Muscle layer of colon (tissue), 2 donors: ENCODE data around the gene ASPA.

Experiments used
- H3K27ac ChIP-seq: one replicate; pipeline ENCODE4 v1.7.0; 2013; ENCODE audit warnings: low read depth, mild to moderate bottlenecking, low read length, moderate library complexity
- H3K27me3 ChIP-seq, 2 donors: one replicate each; pipeline ENCODE4 v1.7.0; 2013; ENCODE audit warnings: low read length in 2 of 2, mild to moderate bottlenecking in 2 of 2; ENCODE audit not compliant: insufficient read depth in 2 of 2, control insufficient read depth in 1 of 2
- H3K36me3 ChIP-seq: one replicate; pipeline ENCODE4 v1.7.0; 2013; ENCODE audit warnings: mild to moderate bottlenecking, low read length; ENCODE audit not compliant: insufficient read depth
- H3K4me1 ChIP-seq: one replicate; pipeline ENCODE4 v1.7.0; 2013; ENCODE audit warnings: mild to moderate bottlenecking, low read length; ENCODE audit not compliant: insufficient read depth
- H3K4me3 ChIP-seq, 2 donors: one replicate each; pipeline ENCODE4 v1.7.0; 2013; ENCODE audit warnings: low read length in 2 of 2, low read depth in 1 of 2, mild to moderate bottlenecking in 1 of 2, moderate library complexity in 1 of 2
- H3K9ac ChIP-seq: one replicate; pipeline ENCODE4 v1.7.0; 2013; ENCODE audit warnings: low read length
- H3K9me3 ChIP-seq: one replicate; pipeline ENCODE4 v1.7.0; 2013; ENCODE audit warnings: mild to moderate bottlenecking, low read length
- donor health status: abdominal sarcoma.
- donor health status: Adenocarcinoma of cecum.

Gene ASPA

DNA sequence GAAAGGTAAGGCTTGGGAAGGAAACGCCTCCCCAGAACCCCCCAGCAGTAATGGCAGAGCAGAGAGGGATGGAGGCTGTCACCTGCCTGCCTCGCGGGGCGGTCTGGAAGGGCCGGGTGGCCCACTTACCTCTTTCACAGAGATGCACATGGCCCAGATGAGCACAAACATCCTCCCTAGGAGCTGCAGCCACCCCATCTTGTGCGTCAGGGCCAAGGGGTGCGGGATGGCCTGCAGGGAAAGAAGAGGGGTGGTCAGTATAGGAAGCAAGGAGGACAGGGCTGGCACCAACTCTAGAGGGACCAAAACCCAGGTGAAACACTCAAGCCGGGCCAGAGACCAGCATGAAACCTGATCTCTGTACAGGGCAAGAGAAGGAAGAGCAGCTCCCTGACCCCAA, 52.1 kb downstream of the ASPA start:
- Histone ChIP-seq H3K27ac (no peak overlapping the region), H3K4me3 (no peak overlapping the region), H3K9me3 (no peaks in the 10 kb centered on the region), H3K4me1 (no peaks in the 10 kb centered on the region), H3K9ac (no peak overlapping the region), H3K27me3 (no peaks in the 10 kb centered on the region), H3K36me3 (no peaks in the 10 kb centered on the region)

DNA sequence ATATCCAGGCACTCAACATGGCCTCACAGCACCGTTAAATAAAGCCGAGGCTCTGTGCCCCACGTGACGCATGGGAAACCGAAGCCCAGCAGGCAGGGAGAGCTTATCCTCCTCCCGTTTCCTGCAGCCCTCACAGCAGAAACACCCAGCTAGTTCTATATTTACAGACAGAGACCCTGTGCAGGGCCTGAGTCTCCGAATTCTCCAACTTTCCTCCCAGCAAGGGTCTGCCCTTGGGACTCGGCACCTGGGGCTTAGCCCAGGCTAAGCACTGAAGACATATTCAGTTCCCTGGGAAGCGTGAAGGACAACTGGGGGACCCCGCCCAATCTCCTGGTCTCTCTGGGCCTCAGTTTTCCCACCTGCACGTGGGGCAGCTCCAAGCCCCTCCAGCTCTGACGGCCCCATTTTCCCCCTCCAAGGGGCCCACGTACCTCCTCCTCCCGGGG, 52.6 kb downstream of the ASPA start:
- no peak overlapping the region for H3K27ac ChIP-seq
- no peak overlapping the region for H3K9ac ChIP-seq
- no peaks in the 10 kb centered on the region for H3K4me1 ChIP-seq
- H3K4me3 ChIP-seq = no peak overlapping the region
- no peaks in the 10 kb centered on the region for H3K9me3 ChIP-seq
- H3K27me3 ChIP-seq = no peaks in the 10 kb centered on the region
- no peaks in the 10 kb centered on the region for H3K36me3 ChIP-seq

DNA sequence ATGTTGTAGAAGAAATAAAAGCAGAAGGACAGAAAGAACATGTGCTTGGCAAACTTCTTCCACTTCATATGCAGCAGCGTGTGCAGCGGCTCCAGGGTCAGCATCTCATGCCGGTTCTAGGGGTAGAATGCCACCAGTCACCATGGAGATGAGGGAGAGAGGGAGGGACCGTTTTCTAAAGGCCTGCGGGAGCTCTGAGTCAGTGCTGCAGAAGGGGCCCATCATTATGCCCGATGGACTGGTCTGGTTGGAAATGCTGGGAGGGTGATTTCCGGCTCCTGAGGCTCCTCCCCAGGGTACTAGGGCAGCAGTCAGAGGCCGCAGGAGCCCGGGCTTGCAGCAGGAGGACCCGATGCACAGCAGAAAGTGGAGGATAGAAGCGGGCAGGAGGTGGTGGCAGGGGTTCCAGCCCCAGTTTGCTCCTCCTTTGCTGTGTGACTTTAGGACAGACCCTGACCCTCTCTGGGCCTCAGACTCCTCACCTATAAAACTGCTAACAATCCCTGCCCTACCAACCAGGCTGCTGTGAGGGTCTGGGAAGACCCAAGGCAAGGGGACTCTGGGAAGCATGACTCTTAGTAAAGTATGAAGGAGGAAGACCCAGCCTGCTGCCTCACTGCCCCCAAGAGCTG, 53.2 kb downstream of the ASPA start:
- no peak overlapping the region for H3K27ac ChIP-seq
- no peak overlapping the region for H3K4me3 ChIP-seq
- no peaks in the 10 kb centered on the region for H3K9me3 ChIP-seq
- H3K27me3 ChIP-seq = no peaks in the 10 kb centered on the region
- H3K9ac ChIP-seq = no peak overlapping the region
- H3K4me1 ChIP-seq = no peaks in the 10 kb centered on the region
- no peaks in the 10 kb centered on the region for H3K36me3 ChIP-seq

DNA sequence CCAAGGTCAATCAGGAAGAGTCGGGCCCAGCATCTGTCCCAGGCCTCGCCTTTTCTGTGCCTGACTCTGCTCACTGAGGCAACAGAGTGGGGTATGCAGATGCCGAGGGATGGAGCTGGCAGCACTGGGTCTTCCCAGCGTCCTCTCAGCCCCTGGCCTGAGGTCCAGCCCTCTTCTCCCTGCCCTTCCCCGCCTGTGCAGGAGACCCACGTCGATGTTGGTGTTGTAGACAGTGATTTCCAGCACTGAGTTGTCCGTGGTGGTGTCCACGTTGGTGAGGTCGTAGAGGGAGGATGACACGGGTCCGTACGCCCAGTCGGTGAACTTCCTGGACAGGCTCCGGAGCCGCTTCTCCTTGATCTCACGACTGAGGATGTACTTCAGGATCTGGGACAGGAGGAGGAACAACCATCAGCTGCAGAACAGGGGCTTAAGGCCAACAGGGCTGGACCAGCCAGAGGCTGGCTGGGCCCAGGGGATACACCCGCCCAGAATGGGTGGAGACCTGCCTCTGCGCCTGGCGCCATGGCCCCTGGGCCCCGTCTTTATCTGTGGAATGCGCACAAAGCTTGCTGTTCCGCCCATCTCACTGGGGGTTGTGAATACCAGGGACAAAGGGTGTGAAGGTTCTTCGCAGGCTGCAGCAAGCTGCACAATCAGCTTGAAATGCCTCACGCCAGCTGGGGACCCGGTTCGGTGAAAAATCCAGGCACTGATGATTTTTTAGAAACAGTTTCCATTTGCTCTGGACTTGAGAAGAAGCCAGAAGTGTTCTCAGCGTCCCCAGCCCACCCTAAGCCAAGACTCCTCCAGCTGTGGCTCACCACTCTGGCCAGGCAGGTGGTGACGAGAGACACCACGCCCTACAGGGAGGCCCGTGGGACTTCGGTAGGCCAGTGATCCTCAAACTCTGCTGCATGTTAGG, 54.3 kb downstream of the ASPA start:
- Histone ChIP-seq H3K9me3 (no peaks in the 10 kb centered on the region), H3K27me3 (no peaks in the 10 kb centered on the region), H3K27ac (no peak overlapping the region), H3K36me3 (no peaks in the 10 kb centered on the region), H3K9ac (no peak overlapping the region), H3K4me1 (no peaks in the 10 kb centered on the region), H3K4me3 (no peak overlapping the region)

DNA sequence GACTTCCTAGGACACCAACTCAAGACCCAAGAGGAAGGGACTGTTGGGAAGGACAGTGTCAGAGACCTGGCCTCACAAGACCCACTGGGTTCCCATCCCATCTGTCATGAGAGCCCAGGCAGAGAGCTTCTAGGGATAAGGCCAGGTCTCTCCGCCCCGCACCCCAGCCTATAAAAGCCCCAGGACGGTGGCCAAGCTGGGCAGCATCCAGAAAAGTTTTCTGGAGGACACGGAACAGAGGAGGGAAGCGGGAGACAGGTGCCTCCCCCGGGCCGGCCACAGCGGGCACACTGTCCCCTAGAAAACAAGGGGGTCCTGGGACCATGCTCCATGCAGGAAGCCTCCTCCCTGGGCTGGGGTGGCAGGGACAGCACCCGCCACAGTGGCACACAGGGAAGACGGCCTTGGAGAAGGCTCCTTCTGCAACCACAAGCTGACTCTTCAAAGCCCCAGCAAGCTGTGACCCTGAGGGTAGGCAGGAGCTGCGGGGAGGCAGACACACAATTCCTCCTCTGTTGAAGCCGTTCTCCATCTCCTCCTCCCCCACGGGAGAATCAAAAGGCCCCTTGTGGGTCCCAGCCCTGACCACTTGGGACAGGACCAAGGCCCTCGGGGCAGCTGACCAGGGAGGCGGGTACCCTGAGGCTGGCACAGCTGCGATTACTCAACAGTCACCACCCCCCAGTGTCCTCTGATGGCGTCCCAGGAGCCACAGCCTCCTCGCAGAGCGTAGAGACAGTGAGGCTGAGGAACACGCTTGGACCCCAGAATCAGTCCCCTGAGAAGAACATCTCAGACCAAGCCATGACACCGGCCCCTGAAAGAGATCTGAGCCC, 55.7 kb downstream of the ASPA start:
- Histone ChIP-seq H3K4me1 (no peaks in the 10 kb centered on the region), H3K36me3 (no peaks in the 10 kb centered on the region), H3K9ac (no peak overlapping the region), H3K27ac (no peak overlapping the region), H3K27me3 (peaks cover 0 to 8% of the 10 kb centered on the region in 2 donors), H3K4me3 (no peak overlapping the region), H3K9me3 (no peaks in the 10 kb centered on the region)

DNA sequence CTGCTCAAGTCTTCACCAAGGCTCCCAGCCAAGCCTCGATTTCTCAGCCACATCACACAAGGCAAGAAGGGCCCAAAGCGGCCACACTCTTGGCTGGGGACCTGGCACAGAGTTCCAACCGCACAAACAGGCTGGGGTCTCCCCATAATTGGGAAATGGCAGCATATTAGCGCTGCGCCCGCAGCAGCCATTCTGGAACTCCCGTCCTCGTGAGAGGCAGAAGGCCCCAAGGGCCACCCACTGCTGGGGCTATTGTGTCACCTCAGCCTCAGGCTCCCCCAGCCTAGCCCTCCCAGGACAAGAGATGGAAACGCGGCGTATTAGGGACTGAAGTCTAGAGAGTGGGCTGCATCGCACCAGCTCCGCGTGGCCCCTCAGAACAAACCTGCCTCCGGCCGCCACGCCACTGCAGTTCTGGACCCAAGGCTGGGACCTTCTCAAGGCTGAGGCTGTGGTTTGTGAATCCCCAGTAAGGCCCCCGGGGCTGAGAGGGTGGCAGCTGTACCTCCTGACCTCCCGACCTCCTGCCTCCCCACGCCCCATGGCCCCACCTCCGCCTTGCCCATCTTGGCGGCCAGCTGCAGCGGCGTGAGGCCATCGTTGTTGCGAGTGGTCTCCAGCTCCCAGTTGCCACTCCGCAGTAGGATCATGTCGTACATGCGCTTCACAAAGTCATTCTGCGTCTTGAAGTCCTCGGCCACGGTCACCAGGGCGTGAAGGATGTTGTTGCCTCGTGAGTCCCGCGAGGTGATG, 56.5 kb downstream of the ASPA start:
- Histone ChIP-seq H3K36me3 (no peaks in the 10 kb centered on the region), H3K27me3 (peaks cover 0 to 8% of the 10 kb centered on the region in 2 donors), H3K4me1 (no peaks in the 10 kb centered on the region), H3K27ac (no peak overlapping the region), H3K9me3 (no peaks in the 10 kb centered on the region), H3K4me3 (no peak overlapping the region), H3K9ac (no peak overlapping the region)

DNA sequence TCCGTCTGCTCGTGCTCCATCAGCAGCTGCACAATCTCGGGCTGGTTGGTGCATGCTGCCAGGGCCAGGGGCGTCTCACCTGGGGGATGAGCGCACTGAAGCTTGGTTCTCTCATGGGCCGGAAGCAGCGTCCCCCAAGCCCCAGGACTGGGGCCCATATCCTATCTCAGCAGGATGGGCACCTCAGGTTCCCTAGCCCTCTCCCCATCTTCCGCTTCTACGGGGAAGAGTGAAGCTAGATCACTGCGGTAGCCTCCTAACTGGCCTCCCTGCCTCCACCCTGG, 57.0 kb downstream of the ASPA start:
- no peak overlapping the region for H3K4me3 ChIP-seq
- no peak overlapping the region for H3K27ac ChIP-seq
- H3K27me3 ChIP-seq = peaks cover 0 to 8% of the 10 kb centered on the region in 2 donors

DNA sequence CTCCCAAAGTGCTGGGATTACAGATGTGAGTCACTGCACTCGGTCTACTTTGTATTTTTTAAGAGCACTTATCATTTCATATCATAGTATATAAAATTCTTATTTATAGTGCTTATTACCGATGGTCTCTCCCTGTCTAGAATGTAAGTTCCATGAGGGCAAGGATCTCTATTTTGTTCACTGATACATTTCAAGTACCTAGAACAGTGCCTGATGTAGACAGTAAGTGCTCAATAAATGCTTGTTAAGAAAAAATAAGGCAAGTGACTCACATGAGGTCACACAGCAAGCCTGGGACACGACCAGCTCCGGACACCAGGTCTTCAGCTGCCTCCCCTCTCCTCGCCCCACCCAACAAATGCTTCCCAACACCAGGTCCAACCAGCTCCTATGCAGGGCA, 58.0 kb downstream of the ASPA start:
- H3K4me3 ChIP-seq = no peak overlapping the region
- H3K27me3 ChIP-seq = peaks cover 0 to 8% of the 10 kb centered on the region in 2 donors
- H3K27ac ChIP-seq = no peak overlapping the region
- no peaks in the 10 kb centered on the region for H3K36me3 ChIP-seq
- H3K4me1 ChIP-seq = no peaks in the 10 kb centered on the region
- no peak overlapping the region for H3K9ac ChIP-seq
- no peaks in the 10 kb centered on the region for H3K9me3 ChIP-seq

More for the DNA sequence above, 57.0 kb downstream of the ASPA start:
- Histone ChIP-seq H3K9ac (no peak overlapping the region), H3K9me3 (no peaks in the 10 kb centered on the region), H3K4me1 (no peaks in the 10 kb centered on the region), H3K36me3 (no peaks in the 10 kb centered on the region)

DNA sequence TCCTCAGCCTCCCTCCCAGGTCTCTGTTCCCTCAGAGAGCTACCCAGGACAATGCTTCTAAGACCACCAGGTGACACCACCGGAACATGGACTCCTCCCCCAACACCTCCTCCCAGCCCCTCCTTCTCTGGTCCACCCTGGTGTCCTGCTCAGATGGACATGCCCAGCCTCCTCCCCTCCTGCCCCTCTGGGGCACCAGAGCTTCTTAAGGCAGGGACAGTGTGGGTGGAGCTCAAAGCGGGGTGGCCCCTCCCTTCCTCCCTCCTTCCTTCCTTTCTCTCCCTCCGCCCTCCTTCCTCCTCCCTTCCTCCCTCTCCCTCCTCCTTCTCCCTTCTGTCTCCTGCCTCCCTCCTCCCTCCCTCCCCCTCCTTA, 59.1 kb downstream of the ASPA start:
- no peak overlapping the region for H3K27ac ChIP-seq

DNA sequence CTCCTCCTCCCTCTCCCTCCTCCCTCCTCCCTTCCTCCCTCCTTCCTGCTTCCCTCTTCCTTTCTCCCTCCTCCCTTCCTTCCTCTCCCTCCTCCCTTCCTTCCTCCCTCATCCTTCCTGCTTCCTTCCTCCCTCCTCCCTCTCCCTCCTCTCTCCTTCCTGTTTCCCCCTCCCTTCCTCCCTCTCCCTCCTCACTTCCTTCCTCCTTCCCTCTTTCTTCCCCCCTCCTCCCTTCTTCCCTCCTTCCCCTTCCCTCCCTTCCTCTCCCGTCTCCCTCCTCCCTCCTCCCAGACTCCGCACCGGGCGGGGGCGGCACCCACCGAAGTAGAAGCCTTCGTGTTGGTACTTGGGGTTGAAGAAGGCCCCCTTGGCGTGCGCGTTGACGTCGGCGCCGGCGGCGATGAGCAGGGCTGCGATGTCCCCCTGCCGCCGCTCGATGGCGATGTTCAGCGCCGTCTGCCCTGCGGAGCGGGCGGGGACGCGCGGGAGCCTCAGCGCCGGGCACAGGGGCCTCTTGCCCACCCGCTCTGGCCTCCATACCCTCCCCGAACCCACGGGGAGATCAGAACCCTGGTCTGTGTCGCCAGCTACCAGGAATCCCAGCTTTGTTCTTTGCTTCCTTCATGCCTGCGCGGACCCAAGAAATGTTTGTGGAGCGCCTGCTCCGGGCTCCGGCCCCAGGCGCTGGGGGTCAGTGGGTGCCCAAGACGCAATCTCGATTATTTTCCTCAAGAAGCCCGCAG, 59.6 kb downstream of the ASPA start:
- peak overlapping the region; percentile 24 for H3K27ac ChIP-seq
- H3K9me3 ChIP-seq = no peaks in the 10 kb centered on the region
- H3K27me3 ChIP-seq = peaks cover 0 to 8% of the 10 kb centered on the region in 2 donors
- no peaks in the 10 kb centered on the region for H3K4me1 ChIP-seq
- no peaks in the 10 kb centered on the region for H3K36me3 ChIP-seq
- H3K4me3 ChIP-seq = peak overlapping the region; percentile 32 to 41
- no peak overlapping the region for H3K9ac ChIP-seq

More for the DNA sequence above, 59.1 kb downstream of the ASPA start:
- no peaks in the 10 kb centered on the region for H3K36me3 ChIP-seq
- H3K4me3 ChIP-seq = no peak overlapping the region
- peaks cover 0 to 8% of the 10 kb centered on the region in 2 donors for H3K27me3 ChIP-seq
- no peaks in the 10 kb centered on the region for H3K9me3 ChIP-seq
- H3K4me1 ChIP-seq = no peaks in the 10 kb centered on the region
- no peak overlapping the region for H3K9ac ChIP-seq
